ENCODE measurements around the gene SEC23IP.

SEC23IP gene

DNA sequence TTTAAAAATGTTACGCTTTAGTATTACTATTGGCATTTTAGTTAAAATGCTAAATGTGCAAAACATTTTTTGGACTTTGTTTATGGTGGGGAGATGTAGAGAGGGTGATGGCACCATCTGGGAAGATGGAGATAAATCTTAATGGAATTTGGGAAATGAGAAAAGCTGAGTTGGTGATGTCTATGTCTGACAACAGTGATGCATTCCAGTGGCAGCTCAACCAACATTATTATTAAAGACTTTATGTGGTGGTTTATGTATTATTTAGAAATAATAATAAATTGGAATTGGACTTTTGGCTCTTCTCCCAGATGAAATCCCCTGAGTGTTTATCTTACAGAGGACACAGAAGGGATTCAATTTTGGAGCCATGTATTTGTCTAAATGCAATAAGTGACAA, 77.6 kb downstream of the SEC23IP start:
- H3K27ac Mint-ChIP-seq (ENCODE audit: low read depth) = no peak overlapping the region
- no peaks in the 10 kb centered on the region for H3K36me3 Mint-ChIP-seq (ENCODE audit: insufficient read depth)
- no peaks in the 10 kb centered on the region for H3K4me1 Mint-ChIP-seq
- H3K27me3 Mint-ChIP-seq = peaks cover 25% of the 10 kb centered on the region
- no peak for ATAC-seq (replicated peaks; ENCODE audit: extremely low read depth, poor library complexity, severe bottlenecking)
- peaks cover 10% of the 10 kb centered on the region for H3K9me3 Mint-ChIP-seq
- DNase-seq (ENCODE audit: low spot score in 2 of 2) = no peak
- no peak overlapping the region for H3K4me3 Mint-ChIP-seq

DNA sequence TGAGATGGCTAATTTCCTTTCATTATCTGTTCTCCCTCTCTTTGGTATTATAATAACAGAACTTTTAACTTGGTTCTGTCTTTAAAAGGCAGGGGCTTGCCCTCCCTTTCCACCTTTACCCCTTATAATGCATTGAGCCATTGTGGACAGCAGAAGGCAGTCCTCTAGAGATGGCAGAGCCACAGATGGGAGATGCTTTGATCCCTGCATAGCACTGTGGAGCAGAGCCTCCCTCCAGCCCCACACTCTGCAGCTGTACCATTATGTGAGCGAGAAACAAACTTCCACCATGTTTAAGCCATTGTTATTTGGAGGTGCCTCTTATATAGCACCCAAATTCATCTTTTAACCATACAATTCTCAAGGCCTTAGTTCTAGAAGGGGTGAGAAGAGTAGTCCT, 78.4 kb downstream of the SEC23IP start:
- peaks cover 33% of the 10 kb centered on the region for H3K27me3 Mint-ChIP-seq
- no peaks in the 10 kb centered on the region for H3K36me3 Mint-ChIP-seq (ENCODE audit: insufficient read depth)
- H3K4me1 Mint-ChIP-seq = no peaks in the 10 kb centered on the region
- DNase-seq (ENCODE audit: low spot score in 2 of 2) (no peak), ATAC-seq (replicated peaks; ENCODE audit: extremely low read depth, poor library complexity, severe bottlenecking) (no peak)
- H3K9me3 Mint-ChIP-seq = peaks cover 10% of the 10 kb centered on the region
- no peak overlapping the region for H3K4me3 Mint-ChIP-seq
- no peak overlapping the region for H3K27ac Mint-ChIP-seq (ENCODE audit: low read depth)

GRCh38 chr10:119973281-119973680, 80.8 kb downstream of the SEC23IP start:
- peaks cover 46% of the 10 kb centered on the region for H3K27me3 Mint-ChIP-seq
- ATAC-seq (replicated peaks; ENCODE audit: extremely low read depth, poor library complexity, severe bottlenecking) (no peak), DNase-seq (ENCODE audit: low spot score in 2 of 2) (no peak)
- H3K27ac Mint-ChIP-seq (ENCODE audit: low read depth) = no peak overlapping the region
- H3K36me3 Mint-ChIP-seq (ENCODE audit: insufficient read depth) = no peaks in the 10 kb centered on the region
- no peak overlapping the region for H3K4me3 Mint-ChIP-seq
- H3K4me1 Mint-ChIP-seq = no peaks in the 10 kb centered on the region
- H3K9me3 Mint-ChIP-seq = no peaks in the 10 kb centered on the region

- Mint-ChIP-seq H3K27me3 (peaks cover 46% of the 10 kb centered on the region), H3K27ac (ENCODE audit: low read depth) (no peak overlapping the region), H3K36me3 (ENCODE audit: insufficient read depth) (no peaks in the 10 kb centered on the region), H3K4me3 (no peak overlapping the region), H3K9me3 (no peaks in the 10 kb centered on the region), H3K4me1 (no peaks in the 10 kb centered on the region)
- ATAC-seq (replicated peaks; ENCODE audit: extremely low read depth, poor library complexity, severe bottlenecking) (no peak), DNase-seq (ENCODE audit: low spot score in 2 of 2) (no peak)
These were observed 83.9 kb downstream of the SEC23IP start for GRCh38 chr10:119976421-119976820.

DNA sequence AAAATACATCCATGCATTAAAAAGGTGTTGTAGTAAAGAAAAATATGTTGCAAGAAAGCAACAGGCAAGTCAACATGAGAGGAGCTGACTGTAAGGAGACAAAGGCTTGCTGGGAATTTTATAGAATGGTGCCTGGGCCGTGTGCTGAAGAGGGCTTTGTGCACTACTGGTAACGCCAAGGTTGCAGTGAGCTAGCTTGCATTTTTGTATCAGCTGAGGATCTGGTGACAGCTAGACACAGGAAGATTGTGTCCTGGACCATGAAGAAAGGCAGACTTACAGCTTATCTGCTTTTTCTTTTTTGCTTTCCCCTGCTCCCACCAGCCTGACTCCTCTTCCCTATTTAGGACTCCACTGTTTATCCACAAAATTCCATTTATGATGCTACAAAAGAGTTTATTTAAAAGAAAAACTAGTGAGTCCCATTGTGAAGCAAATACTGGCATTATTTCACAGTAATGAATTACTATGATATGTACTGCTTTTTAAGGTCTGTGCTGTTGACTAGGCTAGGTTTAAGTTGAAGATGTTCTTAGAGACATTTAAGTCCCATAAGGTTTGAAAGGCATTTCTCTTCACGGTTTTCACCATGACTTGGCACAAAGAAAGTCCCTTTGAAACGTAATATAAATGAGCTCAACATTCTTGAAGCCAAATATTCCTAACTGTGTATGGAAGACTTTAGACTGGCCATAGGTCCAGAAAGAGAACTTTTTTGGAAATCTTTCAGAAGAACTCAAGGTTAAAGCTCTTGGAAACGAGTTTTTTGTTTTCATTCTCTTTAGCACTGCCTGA, 88.6 kb downstream of the SEC23IP start:
- Mint-ChIP-seq H3K4me1 (no peaks in the 10 kb centered on the region), H3K27ac (ENCODE audit: low read depth) (no peak overlapping the region), H3K27me3 (peaks cover 11% of the 10 kb centered on the region), H3K4me3 (no peak overlapping the region), H3K9me3 (no peaks in the 10 kb centered on the region), H3K36me3 (ENCODE audit: insufficient read depth) (no peaks in the 10 kb centered on the region)
- no peak for DNase-seq (ENCODE audit: low spot score in 2 of 2)
- ATAC-seq (replicated peaks; ENCODE audit: extremely low read depth, poor library complexity, severe bottlenecking) = no peak

DNA sequence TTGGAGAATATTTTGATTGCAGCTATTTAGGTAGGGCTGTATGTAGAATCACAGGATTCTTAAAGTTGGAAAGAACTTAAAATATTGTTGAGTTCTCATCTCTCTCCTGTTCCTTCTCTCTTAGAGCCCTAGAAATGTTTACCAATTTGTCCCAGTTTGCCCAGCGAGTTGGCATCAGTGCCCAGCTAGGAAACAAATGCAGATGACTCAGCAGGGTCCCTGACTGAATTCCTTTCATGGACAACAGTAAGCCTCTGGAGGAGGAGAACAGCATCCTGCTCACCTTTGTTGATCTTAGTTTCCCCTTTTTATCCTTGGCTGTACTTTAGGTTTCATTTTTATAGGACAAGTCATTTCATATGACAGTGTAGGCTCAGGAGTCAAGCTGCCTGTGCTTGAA, 89.3 kb downstream of the SEC23IP start:
- Mint-ChIP-seq H3K9me3 (no peaks in the 10 kb centered on the region), H3K27me3 (peaks cover 11% of the 10 kb centered on the region), H3K4me3 (no peak overlapping the region), H3K27ac (ENCODE audit: low read depth) (no peak overlapping the region), H3K4me1 (no peaks in the 10 kb centered on the region), H3K36me3 (ENCODE audit: insufficient read depth) (no peaks in the 10 kb centered on the region)
- DNase-seq (ENCODE audit: low spot score in 2 of 2) = no peak
- no peak for ATAC-seq (replicated peaks; ENCODE audit: extremely low read depth, poor library complexity, severe bottlenecking)

DNA sequence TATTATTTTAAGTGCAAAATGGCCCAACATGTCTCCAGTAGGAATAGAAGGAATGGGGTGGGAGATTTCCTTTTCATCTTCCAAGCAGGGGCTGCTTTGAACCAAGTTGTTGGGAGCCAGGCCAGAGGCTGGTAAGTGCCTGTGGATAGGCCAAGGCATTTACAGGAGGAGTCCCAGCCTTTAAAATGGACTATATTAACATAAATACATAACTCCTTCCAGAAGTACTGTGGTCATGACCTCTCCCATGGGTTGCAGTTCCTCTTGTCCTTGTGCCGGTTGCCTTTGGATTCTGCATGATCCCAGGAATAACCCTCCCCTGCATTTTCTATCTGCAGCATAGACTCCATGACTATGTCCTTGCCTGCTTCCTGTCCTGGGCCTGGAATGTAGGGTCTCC, 95.8 kb downstream of the SEC23IP start:
- H3K36me3 Mint-ChIP-seq (ENCODE audit: insufficient read depth) = no peaks in the 10 kb centered on the region
- H3K27me3 Mint-ChIP-seq = peaks cover 41% of the 10 kb centered on the region
- no peak overlapping the region for H3K27ac Mint-ChIP-seq (ENCODE audit: low read depth)
- ATAC-seq (replicated peaks; ENCODE audit: extremely low read depth, poor library complexity, severe bottlenecking) = no peak
- H3K9me3 Mint-ChIP-seq = no peaks in the 10 kb centered on the region
- DNase-seq (ENCODE audit: low spot score in 2 of 2) = no peak
- no peak overlapping the region for H3K4me3 Mint-ChIP-seq
- H3K4me1 Mint-ChIP-seq = no peaks in the 10 kb centered on the region

GRCh38 chr10:119989966-119990365, 97.4 kb downstream of the SEC23IP start:
- H3K36me3 Mint-ChIP-seq (ENCODE audit: insufficient read depth) = no peaks in the 10 kb centered on the region
- ATAC-seq (replicated peaks; ENCODE audit: extremely low read depth, poor library complexity, severe bottlenecking) (no peak), DNase-seq (ENCODE audit: low spot score in 2 of 2) (no peak)
- H3K27ac Mint-ChIP-seq (ENCODE audit: low read depth) = no peak overlapping the region
- H3K9me3 Mint-ChIP-seq = no peaks in the 10 kb centered on the region
- H3K27me3 Mint-ChIP-seq = peaks cover 41% of the 10 kb centered on the region
- no peak overlapping the region for H3K4me3 Mint-ChIP-seq
- H3K4me1 Mint-ChIP-seq = no peaks in the 10 kb centered on the region

DNA sequence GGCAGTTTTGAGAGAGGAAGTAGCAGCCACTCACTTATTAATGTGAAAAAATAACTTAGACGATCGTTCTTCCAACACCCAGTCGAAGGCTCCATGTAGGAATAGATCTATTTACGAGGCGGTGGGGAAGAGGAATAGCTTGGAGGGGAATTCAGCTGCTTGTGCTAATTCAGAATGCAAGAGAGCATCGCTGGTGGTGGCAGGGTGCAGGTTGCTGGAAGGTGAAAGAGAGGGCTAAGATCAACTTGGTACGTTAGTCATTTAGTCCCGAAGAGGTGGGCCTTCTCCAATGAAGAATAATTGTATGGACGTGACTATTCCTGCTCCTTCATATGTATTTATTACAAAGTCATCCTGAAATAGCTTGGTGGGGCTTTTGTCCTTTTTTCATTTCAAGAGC, 98.5 kb downstream of the SEC23IP start:
- Mint-ChIP-seq H3K4me3 (no peak overlapping the region), H3K36me3 (ENCODE audit: insufficient read depth) (no peaks in the 10 kb centered on the region), H3K27ac (ENCODE audit: low read depth) (no peak overlapping the region), H3K9me3 (peaks cover 6% of the 10 kb centered on the region), H3K27me3 (peaks cover 41% of the 10 kb centered on the region), H3K4me1 (no peaks in the 10 kb centered on the region)
- DNase-seq (ENCODE audit: low spot score in 2 of 2) = no peak
- ATAC-seq (replicated peaks; ENCODE audit: extremely low read depth, poor library complexity, severe bottlenecking) = no peak

GRCh38 chr10:119991816-119992215, 99.3 kb downstream of the SEC23IP start:
- H3K27me3 Mint-ChIP-seq = peaks cover 41% of the 10 kb centered on the region
- no peaks in the 10 kb centered on the region for H3K4me1 Mint-ChIP-seq
- no peaks in the 10 kb centered on the region for H3K36me3 Mint-ChIP-seq (ENCODE audit: insufficient read depth)
- no peak overlapping the region for H3K27ac Mint-ChIP-seq (ENCODE audit: low read depth)
- ATAC-seq (replicated peaks; ENCODE audit: extremely low read depth, poor library complexity, severe bottlenecking) (no peak), DNase-seq (ENCODE audit: low spot score in 2 of 2) (no peak)
- H3K9me3 Mint-ChIP-seq = peaks cover 12% of the 10 kb centered on the region
- no peak overlapping the region for H3K4me3 Mint-ChIP-seq

All from central memory CD8-positive, alpha-beta T cell (primary cell).